H7 (cell line): ENCODE data around the gene AGBL4. TPM values are rescaled to one million over a fixed set of nuclear protein-coding genes. Genes with fewer than 3 reads are reported as not detected.
"Not testable (repeated sequence)": the region's sequence is repeated elsewhere in the genome, so short reads cannot be mapped to it uniquely, and the experiment has no call there.

Experiments used
- DNase-seq: peaks from one replicate; pipeline ENCODE4 v3.0.0; 2012
- H3K27me3 ChIP-seq: 2 replicates; pipeline ENCODE4 v1.6.0; 2011; ENCODE audit warnings: mild to moderate bottlenecking, low read length; ENCODE audit not compliant: control insufficient read depth, insufficient read depth
- H3K36me3 ChIP-seq: replicated peaks from 2 replicates; pipeline ENCODE4 v1.5.1; 2011; ENCODE audit warnings: low read length; ENCODE audit not compliant: control insufficient read depth, insufficient read depth
- H3K4me3 ChIP-seq: 2 replicates; pipeline ENCODE4 v1.5.1; 2011; ENCODE audit warnings: low read depth, mild to moderate bottlenecking, control low read depth, low read length, moderate library complexity; ENCODE audit not compliant: insufficient read depth
- total RNA-seq: library from RNA; depleted of rRNA; stranded (reverse); fragments of >200 nt; shearing (Covaris generic); gene quantifications from 2 replicates; pipeline ENCODE4 v1.2.3, GENCODE V29; 2014

The AGBL4 gene
- total RNA-seq, 1 experiment from 2014 or later: 0.87 TPM

- Histone ChIP-seq H3K27me3 (no peaks in the 10 kb centered on the region; the same call in 1 of the 2 replicates), H3K4me3 (no peak overlapping the region), H3K36me3 (no peaks in the 10 kb centered on the region)
- no peak for DNase-seq
These were observed 1470.7 kb downstream of the AGBL4 start for GRCh38 chr1:48552903-48553606.

GRCh38 chr1:48552420-48552819, 1471.3 kb downstream of the AGBL4 start:
- H3K4me3 ChIP-seq: no peak overlapping the region
- no peaks in the 10 kb centered on the region; the same call in 1 of the 2 replicates for H3K27me3 ChIP-seq
- H3K36me3 ChIP-seq: no peaks in the 10 kb centered on the region
- DNase-seq: no peak

- no peaks in the 10 kb centered on the region; the same call in 1 of the 2 replicates for H3K27me3 ChIP-seq
- no peak for DNase-seq
- H3K4me3 ChIP-seq: no peak overlapping the region
- H3K36me3 ChIP-seq: no peaks in the 10 kb centered on the region
These were observed 1474.8 kb downstream of the AGBL4 start for GRCh38 chr1:48548985-48549384.

GRCh38 chr1:48547561-48548220, 1476.1 kb downstream of the AGBL4 start:
- no peak overlapping the region for H3K4me3 ChIP-seq
- no peaks in the 10 kb centered on the region for H3K36me3 ChIP-seq
- H3K27me3 ChIP-seq: no peaks in the 10 kb centered on the region; the same call in 1 of the 2 replicates
- DNase-seq: no peak

GRCh38 chr1:48543854-48544253, 1479.9 kb downstream of the AGBL4 start:
- Histone ChIP-seq H3K27me3 (no peaks in the 10 kb centered on the region; the same call in 1 of the 2 replicates), H3K4me3 (no peak overlapping the region), H3K36me3 (no peaks in the 10 kb centered on the region)
- no peak for DNase-seq

GRCh38 chr1:48540587-48540986, 1483.2 kb downstream of the AGBL4 start:
- Histone ChIP-seq H3K36me3 (no peaks in the 10 kb centered on the region), H3K27me3 (no peaks in the 10 kb centered on the region; the same call in 1 of the 2 replicates), H3K4me3 (no peak overlapping the region)
- DNase-seq: no peak

GRCh38 chr1:48536477-48536876, 1487.3 kb downstream of the AGBL4 start:
- H3K27me3 ChIP-seq: no peaks in the 10 kb centered on the region
- no peak for DNase-seq
- no peak overlapping the region for H3K4me3 ChIP-seq

GRCh38 chr1:48532976-48533375, 1490.8 kb downstream of the AGBL4 start:
- no peak for DNase-seq
- Histone ChIP-seq H3K27me3 (no peaks in the 10 kb centered on the region), H3K4me3 (no peak overlapping the region), H3K36me3 (no peaks in the 10 kb centered on the region)

More at GRCh38 chr1:48536477-48536876, 1487.3 kb downstream of the AGBL4 start:
- no peaks in the 10 kb centered on the region for H3K36me3 ChIP-seq

GRCh38 chr1:48530727-48531351, 1492.9 kb downstream of the AGBL4 start:
- Histone ChIP-seq H3K36me3 (no peaks in the 10 kb centered on the region), H3K4me3 (no peak overlapping the region), H3K27me3 (no peaks in the 10 kb centered on the region)
- peak; percentile 67 for DNase-seq

GRCh38 chr1:48527051-48527450, 1496.7 kb downstream of the AGBL4 start:
- no peaks in the 10 kb centered on the region for H3K36me3 ChIP-seq
- no peaks in the 10 kb centered on the region for H3K27me3 ChIP-seq
- no peak for DNase-seq
- H3K4me3 ChIP-seq: no peak overlapping the region

GRCh38 chr1:48526008-48526710, 1497.6 kb downstream of the AGBL4 start:
- Histone ChIP-seq H3K27me3 (no peaks in the 10 kb centered on the region), H3K36me3 (no peaks in the 10 kb centered on the region), H3K4me3 (no peak overlapping the region)
- DNase-seq: no peak

GRCh38 chr1:48524892-48525467, 1498.8 kb downstream of the AGBL4 start:
- no peak overlapping the region for H3K4me3 ChIP-seq
- DNase-seq: no peak
- H3K27me3 ChIP-seq: no peaks in the 10 kb centered on the region
- H3K36me3 ChIP-seq: no peaks in the 10 kb centered on the region

- Histone ChIP-seq H3K36me3 (no peaks in the 10 kb centered on the region), H3K4me3 (no peak overlapping the region), H3K27me3 (no peaks in the 10 kb centered on the region)
- no peak for DNase-seq
These were observed 1500.2 kb downstream of the AGBL4 start for GRCh38 chr1:48523558-48523957.

- not testable (repeated sequence) for H3K4me3 ChIP-seq, DNase-seq, H3K27me3 ChIP-seq, H3K36me3 ChIP-seq
These were observed 1503.9 kb downstream of the AGBL4 start for GRCh38 chr1:48519896-48520295.
